Fibroblast of lung (primary cell): Measurements from ENCODE around the gene NRIP3. TPM values are rescaled to one million over a fixed set of nuclear protein-coding genes. Genes with fewer than 3 reads are reported as not detected.

Source experiments
- DNase-seq, 2 donors: peaks; one replicate each; pipeline versions ENCODE4 v3.0.0 to v3.0.0-alpha.2; 2010; ENCODE audit warnings: low read depth in 2 of 2
- H2AFZ ChIP-seq: 2 replicates; pipeline ENCODE4 v1.5.1; 2012; ENCODE audit warnings: low read length, control low read depth, inconsistent platforms
- H3K27ac ChIP-seq: 2 replicates; pipeline ENCODE4 v1.5.1; 2011; ENCODE audit warnings: low read length, control low read depth; ENCODE audit not compliant: insufficient read depth
- H3K27me3 ChIP-seq: 2 replicates; pipeline ENCODE4 v1.5.1; 2011; ENCODE audit warnings: mild to moderate bottlenecking, low read length; ENCODE audit not compliant: control insufficient read depth, insufficient read depth
- H3K36me3 ChIP-seq: 2 replicates; pipeline ENCODE4 v1.5.1; 2011; ENCODE audit warnings: low read length; ENCODE audit not compliant: control insufficient read depth, insufficient read depth
- H3K4me1 ChIP-seq: 2 replicates; pipeline ENCODE4 v1.5.1; 2011; ENCODE audit warnings: low read length; ENCODE audit not compliant: control insufficient read depth, insufficient read depth; ENCODE audit errors: extremely low read depth
- H3K4me2 ChIP-seq: 2 replicates; pipeline ENCODE4 v1.5.1; 2011; ENCODE audit warnings: low read length, control low read depth; ENCODE audit not compliant: insufficient read depth; ENCODE audit errors: extremely low read depth
- H3K4me3 ChIP-seq, 4 experiments: fragments of 200-600 bp in 1 of 4; sonication (generic) in 1 of 4; replicated peaks in 1 of 4; 2 replicates each; pipeline ENCODE4 v1.5.1; 2011 to 2016; ENCODE audit warnings: low read length in 4 of 4, low read depth in 3 of 4, mild to moderate bottlenecking in 3 of 4, control low read depth in 2 of 4, inconsistent platforms in 1 of 4, mixed read lengths in 1 of 4; ENCODE audit not compliant: insufficient read depth in 1 of 4; ENCODE audit errors: control extremely low read depth in 1 of 4
- H3K79me2 ChIP-seq: 2 replicates; pipeline ENCODE4 v1.5.1; 2012; ENCODE audit warnings: mild to moderate bottlenecking, low read length, inconsistent platforms; ENCODE audit not compliant: control insufficient read depth, insufficient read depth
- H3K9ac ChIP-seq: 2 replicates; pipeline ENCODE4 v1.5.1; 2011; ENCODE audit warnings: mild to moderate bottlenecking, low read length, control low read depth; ENCODE audit not compliant: insufficient read depth
- H3K9me3 ChIP-seq: 2 replicates; pipeline ENCODE4 v1.5.1; 2012; ENCODE audit warnings: low read depth, low read length; ENCODE audit not compliant: control insufficient read depth, insufficient read depth
- H4K20me1 ChIP-seq: 2 replicates; pipeline ENCODE4 v1.5.1; 2011; ENCODE audit warnings: low read length; ENCODE audit not compliant: control insufficient read depth, insufficient read depth; ENCODE audit errors: extremely low read depth
- CTCF ChIP-seq, 2 donors: IDR thresholded peaks in 1 of 2; conservative IDR thresholded peaks in 1 of 2; 1 replicate in 1 of 2; 2 replicates in 1 of 2; pipeline ENCODE4 v1.5.1; 2011 to 2012; ENCODE audit warnings: low read length in 2 of 2, control low read depth in 1 of 2, inconsistent platforms in 1 of 2, low read depth in 1 of 2, mild to moderate bottlenecking in 1 of 2
- EZH2 ChIP-seq: IDR thresholded peaks from 2 replicates; pipeline ENCODE4 v1.5.1; 2012; ENCODE audit warnings: low read length, control low read depth, mild to moderate bottlenecking; ENCODE audit errors: missing control alignments
- polyA plus RNA-seq, 2 donors: library from polyadenylated mRNA; depleted of rRNA in 1 of 2; stranded (reverse) in 1 of 2; unstranded in 1 of 2; fragments of >200 nt; gene quantifications; 2 replicates each; pipeline ENCODE4 v1.2.1, GENCODE V29; 2011 to 2012; ENCODE audit warnings: missing spikeins in 1 of 2
- total RNA-seq: library from RNA; depleted of rRNA; stranded (reverse); fragments of >200 nt; gene quantifications from 2 replicates; pipeline ENCODE4 v1.2.1, GENCODE V29; 2014

NRIP3 gene
- total and polyA plus RNA-seq, 2 donors (not counting 1 experiment from before 2014, with no cell fraction given) = 8.8 to 11.7 TPM

- Histone ChIP-seq H3K4me3 (no peak overlapping the region), H3K4me2 (no peak overlapping the region), H3K4me1 (peaks cover 6% of the 10 kb centered on the region), H3K27me3 (no peaks in the 10 kb centered on the region), H2AFZ (no peak overlapping the region), H3K79me2 (peaks cover 19% of the 10 kb centered on the region), H4K20me1 (no peaks in the 10 kb centered on the region), H3K36me3 (no peaks in the 10 kb centered on the region), H3K27ac (no peak overlapping the region), H3K9me3 (no peaks in the 10 kb centered on the region), H3K9ac (no peak overlapping the region)
- TF ChIP-seq CTCF (conservative IDR thresholded peaks at IDR 0.05 in 1 of 2, IDR thresholded peaks at IDR 0.05 in 1 of 2; ENCODE audit: low read depth in 1 of 2, low read length in 2 of 2) (no peak), EZH2 (no peak)
- no peak for DNase-seq
Measured at GRCh38 chr11:8967184-8967583, 36.6 kb downstream of the NRIP3 start.

GRCh38 chr11:8964324-8965320 lies 39.2 kb downstream of the NRIP3 start, which contains the start of gene TMEM9B:
Gene TMEM9B (minus strand): TSS chr11:8964442. CDS start chr11:8964313, 129 bp downstream.
- Histone ChIP-seq H3K36me3 (no peaks in the 10 kb centered on the region), H3K9ac (peak within 1 kb of the TSS; percentile 92), H3K9me3 (no peaks in the 10 kb centered on the region), H3K4me2 (peak within 1 kb of the TSS; percentile 89), H3K27me3 (no peaks in the 10 kb centered on the region), H3K79me2 (peaks cover 31% of the 10 kb centered on the region), H3K4me3 (peak within 1 kb of the TSS; percentile 65 to 88 (median 80)), H3K4me1 (peaks cover 6% of the 10 kb centered on the region), H3K27ac (peak within 1 kb of the TSS; percentile 93), H2AFZ (peak within 1 kb of the TSS; percentile 84), H4K20me1 (no peaks in the 10 kb centered on the region)
- TF ChIP-seq CTCF (conservative IDR thresholded peaks at IDR 0.05 in 1 of 2, IDR thresholded peaks at IDR 0.05 in 1 of 2; ENCODE audit: low read depth in 1 of 2, low read length in 2 of 2) = no peak
- TF ChIP-seq EZH2 = no peak
- DNase-seq = peak; percentile 85 to 86

GRCh38 chr11:8963569-8964323 lies 40.1 kb downstream of the NRIP3 start:
- Histone ChIP-seq H3K27ac (peak overlapping the region; percentile 93), H3K4me2 (peak overlapping the region; percentile 87), H3K9ac (peak overlapping the region; percentile 92), H3K79me2 (peaks cover 37% of the 10 kb centered on the region), H2AFZ (peak overlapping the region; percentile 76), H3K9me3 (no peaks in the 10 kb centered on the region), H3K4me1 (peaks cover 8% of the 10 kb centered on the region), H4K20me1 (no peaks in the 10 kb centered on the region), H3K4me3 (peak overlapping the region; percentile 65 to 88 (median 80)), H3K36me3 (no peaks in the 10 kb centered on the region), H3K27me3 (no peaks in the 10 kb centered on the region)
- peak in 1 of 2 donors; percentile 65 for DNase-seq
- TF ChIP-seq EZH2 = no peak
- TF ChIP-seq CTCF (conservative IDR thresholded peaks at IDR 0.05 in 1 of 2, IDR thresholded peaks at IDR 0.05 in 1 of 2; ENCODE audit: low read depth in 1 of 2, low read length in 2 of 2) = no peak
